Sigmoid colon (tissue), 7 donors: ENCODE results near the gene RAPGEF3. TPM values are rescaled to one million over a fixed set of nuclear protein-coding genes. Genes with fewer than 3 reads are reported as not detected.

Source experiments
- DNase-seq: peaks from one replicate; pipeline ENCODE4 v3.0.0-alpha.2; 2019
- H3K27ac ChIP-seq, 4 donors: fragments of 200-600 bp; sonication (generic); one replicate each; pipeline ENCODE4 v1.5.1; 2016 to 2019; ENCODE audit warnings: mild to moderate bottlenecking in 1 of 4
- H3K27me3 ChIP-seq, 3 donors: fragments of 200-600 bp; sonication (generic); one replicate each; pipeline ENCODE4 v1.5.1; 2019; ENCODE audit warnings: mild to moderate bottlenecking in 1 of 3
- H3K36me3 ChIP-seq, 4 donors: fragments of 200-600 bp; sonication (generic); one replicate each; pipeline ENCODE4 v1.5.1; 2016 to 2019
- H3K4me1 ChIP-seq, 4 donors: fragments of 200-600 bp; sonication (generic); one replicate each; pipeline ENCODE4 v1.5.1; 2017 to 2019
- H3K4me3 ChIP-seq, 4 donors: fragments of 200-600 bp; sonication (generic); one replicate each; pipeline ENCODE4 v1.5.1; 2017 to 2019; ENCODE audit warnings: mild to moderate bottlenecking in 2 of 4, moderate library complexity in 1 of 4
- H3K9me3 ChIP-seq, 4 donors: fragments of 200-600 bp in 3 of 4; sonication (generic) in 3 of 4; one replicate each; pipeline versions ENCODE4 v1.5.1 to v1.6.1; 2013 to 2019
- EP300 ChIP-seq, 4 donors: sonication (generic); formaldehyde crosslinking; IDR thresholded peaks; one replicate each; pipeline ENCODE4 v1.6.1; 2017; ENCODE audit warnings: antibody characterized with exemption in 4 of 4
- POLR2A ChIP-seq, 2 donors: fragments of 450-650 bp; IDR thresholded peaks; one replicate each; pipeline ENCODE4 v1.6.1; 2016; ENCODE audit warnings: antibody characterized with exemption in 2 of 2, mild to moderate bottlenecking in 2 of 2, moderate library complexity in 2 of 2
- POLR2AphosphoS5 ChIP-seq, 4 donors: sonication (generic); formaldehyde crosslinking; IDR thresholded peaks; one replicate each; pipeline ENCODE4 v1.6.1; 2017; ENCODE audit warnings: antibody characterized with exemption in 4 of 4
- WGBS, 2 donors: extraction: QIAGEN DNeasy Blood & Tissue Kit; methylation state at CpG; one replicate each; pipeline ENCODE4 v1.1.7; 2013; 5-methylcytosine and 5-hydroxymethylcytosine counted together
- intact Hi-C: fragments of 100-400 bp; cut with DNase I; formaldehyde crosslinking; loops from one replicate; pipeline ENCODE4 v1.15.1; 2023
- polyA plus RNA-seq, 3 donors: library from polyadenylated mRNA; stranded (reverse); fragments of 200-250 nt; gene quantifications; one replicate each; pipeline ENCODE4 v1.2.3, GENCODE V29; 2013
- total RNA-seq, 4 donors: library from RNA; depleted of rRNA; stranded (reverse); fragments of >200 nt; gene quantifications; one replicate each; pipeline ENCODE4 v1.1.0, GENCODE V29; 2016
- TF ChIP-seq, protein P1 (sequence below), 4 experiments: fragments of 450-650 bp in 3 of 4; fragments of 200-600 bp in 1 of 4; IDR thresholded peaks; one replicate each; pipeline ENCODE4 v1.5.1; 2016 to 2019; ENCODE audit warnings: antibody characterized with exemption in 4 of 4, mild to moderate bottlenecking in 3 of 4, moderate library complexity in 2 of 4
- donor health status: healthy with polysubstance abuse.
- donor health status: Bipolar disorder and iron deficiency.
- donor health status: healthy.

The RAPGEF3 gene
- total and polyA plus RNA-seq, 7 donors = 3.9 to 36.8 (median 14.6) TPM

DNA sequence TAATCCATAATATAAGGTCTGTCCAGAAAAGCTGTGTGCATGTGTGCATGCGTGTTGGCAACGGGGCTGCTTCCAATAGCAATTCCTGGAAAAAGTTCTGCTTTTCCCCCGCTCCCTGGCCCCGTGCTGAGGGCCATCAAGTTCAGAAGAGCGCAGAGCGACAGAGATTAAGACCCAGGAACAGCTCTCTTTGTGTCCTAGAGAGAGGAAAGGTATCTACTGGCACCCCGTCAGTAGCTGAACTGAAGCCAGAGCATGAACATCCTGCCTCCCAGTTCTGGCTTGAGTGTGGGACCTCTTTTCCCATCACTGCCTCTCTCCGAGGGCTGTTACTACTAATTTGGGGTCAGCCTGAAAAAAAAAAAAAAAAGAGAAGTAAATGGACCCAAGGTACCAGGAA is 45.5 kb upstream of the RAPGEF3 start:
- no peak for DNase-seq
- Histone ChIP-seq H3K4me3 (no peak overlapping the region), H3K9me3 (no peaks in the 10 kb centered on the region), H3K27me3 (no peaks in the 10 kb centered on the region), H3K4me1 (peaks cover 0 to 100% (median 100%) of the 10 kb centered on the region in 4 donors), H3K36me3 (no peaks in the 10 kb centered on the region), H3K27ac (peak overlapping the region; percentile 98 to 99 (median 99))
- TF ChIP-seq, protein P1, sequence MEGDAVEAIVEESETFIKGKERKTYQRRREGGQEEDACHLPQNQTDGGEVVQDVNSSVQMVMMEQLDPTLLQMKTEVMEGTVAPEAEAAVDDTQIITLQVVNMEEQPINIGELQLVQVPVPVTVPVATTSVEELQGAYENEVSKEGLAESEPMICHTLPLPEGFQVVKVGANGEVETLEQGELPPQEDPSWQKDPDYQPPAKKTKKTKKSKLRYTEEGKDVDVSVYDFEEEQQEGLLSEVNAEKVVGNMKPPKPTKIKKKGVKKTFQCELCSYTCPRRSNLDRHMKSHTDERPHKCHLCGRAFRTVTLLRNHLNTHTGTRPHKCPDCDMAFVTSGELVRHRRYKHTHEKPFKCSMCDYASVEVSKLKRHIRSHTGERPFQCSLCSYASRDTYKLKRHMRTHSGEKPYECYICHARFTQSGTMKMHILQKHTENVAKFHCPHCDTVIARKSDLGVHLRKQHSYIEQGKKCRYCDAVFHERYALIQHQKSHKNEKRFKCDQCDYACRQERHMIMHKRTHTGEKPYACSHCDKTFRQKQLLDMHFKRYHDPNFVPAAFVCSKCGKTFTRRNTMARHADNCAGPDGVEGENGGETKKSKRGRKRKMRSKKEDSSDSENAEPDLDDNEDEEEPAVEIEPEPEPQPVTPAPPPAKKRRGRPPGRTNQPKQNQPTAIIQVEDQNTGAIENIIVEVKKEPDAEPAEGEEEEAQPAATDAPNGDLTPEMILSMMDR (IDR thresholded peaks at IDR 0.05) = no peak
- TF ChIP-seq POLR2A (IDR thresholded peaks at IDR 0.05) = no peak
- no peak for TF ChIP-seq EP300 (IDR thresholded peaks at IDR 0.05)
- no peak for TF ChIP-seq POLR2AphosphoS5 (IDR thresholded peaks at IDR 0.05)
- WGBS, 2 donors = 80 to 93% methylated on average over 8 of the region's 8 CpGs
- intact Hi-C loops = no loop called here

DNA sequence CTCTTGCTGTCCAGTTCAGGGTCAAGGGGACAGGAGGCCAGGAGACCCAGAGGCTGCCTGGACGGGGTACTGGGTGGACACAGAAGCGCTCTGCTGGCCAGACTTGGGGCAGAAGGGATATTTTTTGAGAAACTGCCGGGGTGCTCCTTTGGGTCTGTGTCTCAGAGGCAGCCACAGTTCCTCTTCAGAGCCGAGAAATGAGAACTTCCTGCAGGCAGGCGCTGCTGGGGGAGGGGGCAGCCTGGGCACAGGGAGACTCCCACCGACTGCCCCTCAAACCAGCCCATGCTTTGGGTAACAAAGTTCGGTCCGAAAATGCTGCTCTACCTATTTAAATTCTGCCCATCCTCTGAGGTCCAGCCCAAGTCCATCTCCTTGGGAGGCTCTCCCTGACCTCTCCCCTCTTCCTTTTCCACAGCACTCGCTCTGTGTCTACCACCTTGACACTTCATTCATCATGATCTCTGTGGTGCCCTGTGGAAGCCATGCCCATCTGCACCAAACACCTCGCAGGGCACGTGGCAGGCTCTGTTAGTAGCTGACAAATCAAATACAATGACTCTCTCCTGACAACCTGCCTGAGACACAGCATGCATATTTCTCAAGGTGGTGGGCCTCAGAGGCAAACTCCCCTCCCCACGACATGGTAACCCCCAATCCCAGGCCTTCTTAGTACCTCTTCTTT is 44.7 kb upstream of the RAPGEF3 start:
- H3K4me1 ChIP-seq = peaks cover 0 to 100% (median 100%) of the 10 kb centered on the region in 4 donors
- H3K27ac ChIP-seq = peak overlapping the region; percentile 69 to 99 (median 98)
- no peaks in the 10 kb centered on the region for H3K27me3 ChIP-seq
- intact Hi-C loops = no loop called here
- no peak for DNase-seq
- peaks cover 0 to 6% (median 4%) of the 10 kb centered on the region in 4 donors for H3K36me3 ChIP-seq
- no peak overlapping the region for H3K4me3 ChIP-seq
- H3K9me3 ChIP-seq = no peaks in the 10 kb centered on the region
- 54 to 85% methylated on average over 12 of the region's 12 CpGs for WGBS, 2 donors
- TF ChIP-seq POLR2A (IDR thresholded peaks at IDR 0.05) (no peak), EP300 (IDR thresholded peaks at IDR 0.05) (no peak), POLR2AphosphoS5 (IDR thresholded peaks at IDR 0.05) (no peak)
- TF ChIP-seq, protein P1 (IDR thresholded peaks at IDR 0.05) = no peak

DNA sequence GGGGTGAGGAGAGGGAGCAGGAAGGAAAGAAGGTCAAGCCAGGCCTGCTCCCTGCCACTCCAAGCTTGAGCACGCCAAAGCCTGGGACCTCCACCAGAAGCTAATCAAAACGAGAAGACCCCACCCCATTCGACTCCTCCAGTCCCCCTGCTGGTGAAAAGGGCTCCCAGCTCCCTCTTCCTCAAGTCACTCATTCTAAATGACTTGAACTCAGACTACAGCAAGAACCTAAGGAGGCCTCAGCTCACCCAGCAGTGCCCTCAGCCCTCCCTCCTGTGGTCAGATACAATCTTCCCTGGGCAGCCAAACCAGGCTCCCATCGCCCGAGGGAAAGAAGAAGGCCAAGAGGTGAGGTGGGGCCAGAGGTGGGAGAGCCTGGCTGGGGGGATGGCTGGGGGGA is 43.6 kb upstream of the RAPGEF3 start:
- TF ChIP-seq, protein P1 (IDR thresholded peaks at IDR 0.05) = peak in 1 of 4 experiments; percentile 15
- TF ChIP-seq POLR2AphosphoS5 (IDR thresholded peaks at IDR 0.05) = no peak
- intact Hi-C loops = no loop called here
- Histone ChIP-seq H3K27ac (peak overlapping the region; percentile 69 to 99 (median 98)), H3K4me3 (no peak overlapping the region), H3K36me3 (peaks cover 0 to 16% (median 13%) of the 10 kb centered on the region in 4 donors), H3K4me1 (peaks cover 0 to 96% (median 95%) of the 10 kb centered on the region in 4 donors), H3K9me3 (no peaks in the 10 kb centered on the region), H3K27me3 (no peaks in the 10 kb centered on the region)
- no peak for DNase-seq
- WGBS, 2 donors = 48 to 73% methylated on average over 5 of the region's 5 CpGs

DNA sequence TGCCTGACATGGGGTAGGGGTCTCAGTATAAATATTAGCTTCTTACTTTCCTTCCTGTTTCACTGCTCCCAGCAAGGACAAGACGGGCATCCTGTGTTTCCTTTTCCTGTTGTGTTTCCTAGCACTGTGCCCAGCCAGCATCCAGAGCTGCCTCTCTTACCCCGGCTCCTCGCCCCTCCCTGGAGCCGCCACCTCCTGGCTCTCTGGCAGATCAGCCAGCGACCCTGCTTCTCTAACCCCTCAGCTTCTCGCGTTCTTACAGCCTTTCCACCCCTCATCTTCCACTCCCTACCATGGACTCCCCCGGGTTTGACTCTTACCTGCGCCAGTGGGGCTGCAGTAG is 43.2 kb upstream of the RAPGEF3 start:
- intact Hi-C loops = no loop called here
- whole genome bisulfite sequencing, 2 donors = 64 to 77% methylated on average over 9 of the region's 9 CpGs
- TF ChIP-seq, protein P1 (IDR thresholded peaks at IDR 0.05) = no peak
- no peak for TF ChIP-seq POLR2AphosphoS5 (IDR thresholded peaks at IDR 0.05)
- TF ChIP-seq EP300 (IDR thresholded peaks at IDR 0.05) = no peak
- TF ChIP-seq POLR2A (IDR thresholded peaks at IDR 0.05) = no peak
- H3K4me3 ChIP-seq = no peak overlapping the region
- peaks cover 0 to 91% (median 90%) of the 10 kb centered on the region in 4 donors for H3K4me1 ChIP-seq
- no peak for DNase-seq
- peak overlapping the region; percentile 69 to 99 (median 98) for H3K27ac ChIP-seq
- H3K27me3 ChIP-seq = no peaks in the 10 kb centered on the region
- H3K36me3 ChIP-seq = peaks cover under 1 to 20% (median 18%) of the 10 kb centered on the region in 4 donors
- H3K9me3 ChIP-seq = no peaks in the 10 kb centered on the region
